Naive B cell (primary cell): ENCODE data around the gene SLC6A11. TPM values are rescaled to one million over a fixed set of nuclear protein-coding genes. Genes with fewer than 3 reads are reported as not detected.

ENCODE experiments used
- ATAC-seq, 2 donors: fragments of 150-1000 bp; cut with Tn5 transposase; 2 replicates each; pipeline ENCODE4 v1.10.0; 2021; ENCODE audit warnings: low read depth in 2 of 2, mild to moderate bottlenecking in 2 of 2, moderate library complexity in 2 of 2
- DNase-seq: peaks from one replicate; pipeline ENCODE4 v3.0.0; 2022
- H3K27ac Mint-ChIP-seq, 6 donors: one replicate each; pipeline ENCODE4 v1.8.0; 2020 to 2022; ENCODE audit warnings: mild to moderate bottlenecking in 6 of 6, mixed read lengths in 6 of 6, moderate library complexity in 5 of 6, inconsistent platforms in 2 of 6
- H3K27me3 Mint-ChIP-seq, 3 donors: one replicate each; pipeline ENCODE4 v1.8.0; 2021 to 2022; ENCODE audit warnings: mixed read lengths in 3 of 3, mild to moderate bottlenecking in 1 of 3
- H3K36me3 Mint-ChIP-seq, 2 donors: one replicate each; pipeline ENCODE4 v1.8.0; 2020 to 2022; ENCODE audit warnings: mixed read lengths in 2 of 2, inconsistent platforms in 1 of 2, mild to moderate bottlenecking in 1 of 2
- H3K4me1 Mint-ChIP-seq, 3 donors: one replicate each; pipeline ENCODE4 v1.8.0; 2020 to 2022; ENCODE audit warnings: mixed read lengths in 3 of 3, inconsistent platforms in 1 of 3, mild to moderate bottlenecking in 1 of 3, moderate library complexity in 1 of 3
- H3K4me3 Mint-ChIP-seq, 8 donors: one replicate each; pipeline ENCODE4 v1.8.0; 2020 to 2022; ENCODE audit warnings: mild to moderate bottlenecking in 8 of 8, mixed read lengths in 8 of 8, moderate library complexity in 8 of 8, inconsistent platforms in 2 of 8
- H3K9me3 Mint-ChIP-seq, 7 donors: one replicate each; pipeline ENCODE4 v1.8.0; 2020 to 2022; ENCODE audit warnings: mixed read lengths in 7 of 7, mild to moderate bottlenecking in 5 of 7, inconsistent platforms in 2 of 7, moderate library complexity in 1 of 7
- polyA plus RNA-seq, 6 donors: library from polyadenylated mRNA; unstranded; fragments of 300-500 nt; fragmentation: Illumina TruSeq; gene quantifications; one replicate each; pipeline ENCODE4 v1.2.3, GENCODE V29; 2021; ENCODE audit warnings: low read depth in 6 of 6

The SLC6A11 gene
- polyA plus RNA-seq, result not detected

GRCh38 chr3:10816019-10816862, at the start of gene SLC6A11:
TSS of gene SLC6A11 (plus strand) at chr3:10816228. CDS start at chr3:10816266, 38 bp downstream.
- DNase-seq (no peak), ATAC-seq (no peak)
- no peak within 1 kb of the TSS for H3K4me3 Mint-ChIP-seq
- peaks cover 0 to 8% (median 0%) of the 10 kb centered on the region in 3 donors for H3K4me1 Mint-ChIP-seq
- H3K9me3 Mint-ChIP-seq, result peaks cover 0 to 7% (median 2%) of the 10 kb centered on the region in 7 donors
- peaks cover 0 to 8% of the 10 kb centered on the region in 2 donors for H3K36me3 Mint-ChIP-seq
- peaks cover 44 to 51% (median 46%) of the 10 kb centered on the region in 3 donors for H3K27me3 Mint-ChIP-seq
- no peak within 1 kb of the TSS for H3K27ac Mint-ChIP-seq

GRCh38 chr3:10768708-10769394, 47.2 kb upstream of the SLC6A11 start:
- no peak overlapping the region for H3K27ac Mint-ChIP-seq
- peaks cover 22 to 56% (median 45%) of the 10 kb centered on the region in 3 donors for H3K27me3 Mint-ChIP-seq
- no peak overlapping the region for H3K4me3 Mint-ChIP-seq
- DNase-seq (no peak), ATAC-seq (no peak)
- no peaks in the 10 kb centered on the region for H3K4me1 Mint-ChIP-seq
- no peaks in the 10 kb centered on the region for H3K36me3 Mint-ChIP-seq
- peaks cover 0 to 9% (median 4%) of the 10 kb centered on the region in 7 donors for H3K9me3 Mint-ChIP-seq

GRCh38 chr3:10770547-10770946, 45.5 kb upstream of the SLC6A11 start:
- Mint-ChIP-seq H3K9me3 (peaks cover 0 to 9% (median 5%) of the 10 kb centered on the region in 7 donors), H3K27ac (no peak overlapping the region), H3K4me3 (no peak overlapping the region), H3K4me1 (no peaks in the 10 kb centered on the region), H3K36me3 (no peaks in the 10 kb centered on the region), H3K27me3 (peaks cover 25 to 58% (median 56%) of the 10 kb centered on the region in 3 donors)
- DNase-seq (no peak), ATAC-seq (no peak)

GRCh38 chr3:10770981-10771380, 45.0 kb upstream of the SLC6A11 start:
- DNase-seq (no peak), ATAC-seq (no peak)
- Mint-ChIP-seq H3K4me3 (no peak overlapping the region), H3K27ac (peak overlapping the region in 1 of 6 donors; percentile 10), H3K36me3 (no peaks in the 10 kb centered on the region), H3K9me3 (peaks cover 0 to 9% (median 5%) of the 10 kb centered on the region in 7 donors), H3K27me3 (peaks cover 27 to 59% (median 57%) of the 10 kb centered on the region in 3 donors), H3K4me1 (no peaks in the 10 kb centered on the region)

- ATAC-seq (no peak), DNase-seq (no peak)
- no peaks in the 10 kb centered on the region for H3K4me1 Mint-ChIP-seq
- H3K4me3 Mint-ChIP-seq, result no peak overlapping the region
- H3K27me3 Mint-ChIP-seq, result peaks cover 29 to 63% (median 50%) of the 10 kb centered on the region in 3 donors
- H3K36me3 Mint-ChIP-seq, result no peaks in the 10 kb centered on the region
- peaks cover 0 to 9% (median 5%) of the 10 kb centered on the region in 7 donors for H3K9me3 Mint-ChIP-seq
- peak overlapping the region in 1 of 6 donors; percentile 10 for H3K27ac Mint-ChIP-seq
Measured at GRCh38 chr3:10771486-10772270, 44.4 kb upstream of the SLC6A11 start.

- H3K4me3 Mint-ChIP-seq, result peak overlapping the region in 1 of 8 donors; percentile 44
- no peak overlapping the region for H3K27ac Mint-ChIP-seq
- no peaks in the 10 kb centered on the region for H3K36me3 Mint-ChIP-seq
- H3K4me1 Mint-ChIP-seq, result no peaks in the 10 kb centered on the region
- DNase-seq (no peak), ATAC-seq (no peak)
- H3K27me3 Mint-ChIP-seq, result peaks cover 33 to 66% (median 43%) of the 10 kb centered on the region in 3 donors
- peaks cover 0 to 9% (median 5%) of the 10 kb centered on the region in 7 donors for H3K9me3 Mint-ChIP-seq
Measured at GRCh38 chr3:10772271-10773161, 43.5 kb upstream of the SLC6A11 start.

GRCh38 chr3:10774129-10774670, 41.8 kb upstream of the SLC6A11 start:
- DNase-seq, result no peak
- Mint-ChIP-seq H3K27ac (no peak overlapping the region), H3K4me1 (no peaks in the 10 kb centered on the region), H3K36me3 (no peaks in the 10 kb centered on the region), H3K9me3 (peaks cover 0 to 9% (median 6%) of the 10 kb centered on the region in 7 donors), H3K27me3 (peaks cover 19 to 63% (median 38%) of the 10 kb centered on the region in 3 donors), H3K4me3 (no peak overlapping the region)
- ATAC-seq, result no peak

- Mint-ChIP-seq H3K27me3 (peaks cover 23 to 62% (median 45%) of the 10 kb centered on the region in 3 donors), H3K27ac (peak overlapping the region in 1 of 6 donors; percentile 2), H3K4me1 (no peaks in the 10 kb centered on the region), H3K36me3 (no peaks in the 10 kb centered on the region), H3K4me3 (no peak overlapping the region), H3K9me3 (peaks cover 0 to 8% (median 5%) of the 10 kb centered on the region in 7 donors)
- ATAC-seq (no peak), DNase-seq (no peak)
Measured at GRCh38 chr3:10774825-10775224, 41.2 kb upstream of the SLC6A11 start.

- peak overlapping the region in 1 of 6 donors; percentile 2 for H3K27ac Mint-ChIP-seq
- peaks cover 27 to 62% (median 49%) of the 10 kb centered on the region in 3 donors for H3K27me3 Mint-ChIP-seq
- ATAC-seq (no peak), DNase-seq (no peak)
- no peak overlapping the region for H3K4me3 Mint-ChIP-seq
- no peaks in the 10 kb centered on the region for H3K36me3 Mint-ChIP-seq
- peaks cover 0 to 8% (median 4%) of the 10 kb centered on the region in 7 donors for H3K9me3 Mint-ChIP-seq
- no peaks in the 10 kb centered on the region for H3K4me1 Mint-ChIP-seq
Measured at GRCh38 chr3:10775259-10775658, 40.8 kb upstream of the SLC6A11 start.

GRCh38 chr3:10775828-10776227, 40.2 kb upstream of the SLC6A11 start:
- no peaks in the 10 kb centered on the region for H3K36me3 Mint-ChIP-seq
- H3K9me3 Mint-ChIP-seq, result peaks cover 0 to 8% (median 4%) of the 10 kb centered on the region in 7 donors
- ATAC-seq, result no peak
- H3K4me1 Mint-ChIP-seq, result no peaks in the 10 kb centered on the region
- no peak overlapping the region for H3K27ac Mint-ChIP-seq
- no peak overlapping the region for H3K4me3 Mint-ChIP-seq
- no peak for DNase-seq
- H3K27me3 Mint-ChIP-seq, result peaks cover 30 to 62% (median 55%) of the 10 kb centered on the region in 3 donors

GRCh38 chr3:10777627-10778026, 38.4 kb upstream of the SLC6A11 start:
- Mint-ChIP-seq H3K27me3 (peaks cover 30 to 53% (median 48%) of the 10 kb centered on the region in 3 donors), H3K4me1 (no peaks in the 10 kb centered on the region), H3K9me3 (peaks cover 0 to 8% (median 4%) of the 10 kb centered on the region in 7 donors), H3K36me3 (no peaks in the 10 kb centered on the region), H3K27ac (no peak overlapping the region), H3K4me3 (no peak overlapping the region)
- DNase-seq, result no peak
- no peak for ATAC-seq
